SK-N-SH (cell line): Measurements from ENCODE around the gene OR10C1.
A peak's percentile ranks its signal among the peaks of the same experiment; 100 is the strongest.
"Not testable (repeated sequence)": the region's sequence is repeated elsewhere in the genome, so short reads cannot be mapped to it uniquely, and the experiment has no call there.

Experiments
- GABPA ChIP-seq: IDR thresholded peaks from 2 replicates; pipeline ENCODE4 v1.4.0; 2012; ENCODE audit warnings: low read depth, mild to moderate bottlenecking
- JUND ChIP-seq: IDR thresholded peaks from 2 replicates; pipeline ENCODE4 v1.4.0; 2012
- MXI1 ChIP-seq: IDR thresholded peaks from 2 replicates; pipeline ENCODE4 v1.6.1; 2012; ENCODE audit warnings: mild to moderate bottlenecking, low read depth, low read length, improper control_type of control experiment
- USF2 ChIP-seq: fragments of 150-350 bp; IDR thresholded peaks from 2 replicates; pipeline ENCODE4 v1.6.1; 2017; ENCODE audit warnings: antibody characterized with exemption, low read length, low read depth, borderline replicate concordance
- TF ChIP-seq, protein P1 (sequence below): fragments of 200-600 bp; sonication (generic); IDR thresholded peaks from 2 replicates; pipeline ENCODE4 v1.6.1; 2017; ENCODE audit warnings: antibody characterized with exemption, mild to moderate bottlenecking, moderate library complexity

DNA sequence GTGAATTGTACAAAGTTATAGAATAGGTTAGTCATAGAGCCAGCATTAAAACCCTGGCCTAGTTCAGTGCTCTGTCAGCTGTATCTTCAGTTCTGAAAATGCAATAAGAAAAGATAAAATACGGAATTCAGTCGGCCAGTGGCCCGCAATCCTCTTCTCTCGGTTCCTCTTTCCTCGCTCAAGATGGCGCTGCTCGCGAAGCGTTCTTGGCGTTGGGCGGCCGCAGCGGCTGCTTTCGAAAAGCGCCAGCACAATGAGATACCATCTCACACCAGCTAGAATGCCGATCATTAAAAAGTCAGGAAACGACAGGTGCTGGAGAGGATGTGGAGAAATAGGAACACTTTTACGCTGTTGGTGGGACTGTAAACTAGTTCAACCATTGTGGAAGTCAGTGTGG lies 2.4 kb upstream of the OR10C1 start:
- TF ChIP-seq, protein P1, sequence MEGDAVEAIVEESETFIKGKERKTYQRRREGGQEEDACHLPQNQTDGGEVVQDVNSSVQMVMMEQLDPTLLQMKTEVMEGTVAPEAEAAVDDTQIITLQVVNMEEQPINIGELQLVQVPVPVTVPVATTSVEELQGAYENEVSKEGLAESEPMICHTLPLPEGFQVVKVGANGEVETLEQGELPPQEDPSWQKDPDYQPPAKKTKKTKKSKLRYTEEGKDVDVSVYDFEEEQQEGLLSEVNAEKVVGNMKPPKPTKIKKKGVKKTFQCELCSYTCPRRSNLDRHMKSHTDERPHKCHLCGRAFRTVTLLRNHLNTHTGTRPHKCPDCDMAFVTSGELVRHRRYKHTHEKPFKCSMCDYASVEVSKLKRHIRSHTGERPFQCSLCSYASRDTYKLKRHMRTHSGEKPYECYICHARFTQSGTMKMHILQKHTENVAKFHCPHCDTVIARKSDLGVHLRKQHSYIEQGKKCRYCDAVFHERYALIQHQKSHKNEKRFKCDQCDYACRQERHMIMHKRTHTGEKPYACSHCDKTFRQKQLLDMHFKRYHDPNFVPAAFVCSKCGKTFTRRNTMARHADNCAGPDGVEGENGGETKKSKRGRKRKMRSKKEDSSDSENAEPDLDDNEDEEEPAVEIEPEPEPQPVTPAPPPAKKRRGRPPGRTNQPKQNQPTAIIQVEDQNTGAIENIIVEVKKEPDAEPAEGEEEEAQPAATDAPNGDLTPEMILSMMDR = peak; percentile 59
- not testable (repeated sequence) for TF ChIP-seq JUND, USF2, GABPA, MXI1
